Aorta (tissue), 5 donors: ENCODE results near the gene BDKRB2. TPM values are rescaled to one million over a fixed set of nuclear protein-coding genes. Genes with fewer than 3 reads are reported as not detected.

Experiments
- ATAC-seq: fragments of 200-7000 bp; cut with Tn5 transposase; one replicate; pipeline ENCODE4 v1.9.1; 2022; ENCODE audit warnings: moderate library complexity; ENCODE audit not compliant: low FRiP score
- DNase-seq, 2 donors: peaks; one replicate each; pipeline ENCODE4 v3.0.0-alpha.2; 2020
- H3K27ac ChIP-seq, 2 donors: one replicate each; pipeline ENCODE4 v1.5.1; 2013; ENCODE audit warnings: low read length in 2 of 2, mild to moderate bottlenecking in 2 of 2, moderate library complexity in 2 of 2, control low read depth in 1 of 2, inconsistent platforms in 1 of 2, low read depth in 1 of 2
- H3K27me3 ChIP-seq, 2 donors: one replicate each; pipeline ENCODE4 v1.6.1; 2013; ENCODE audit warnings: control low read depth in 1 of 2, low read length in 1 of 2, mild to moderate bottlenecking in 1 of 2, moderate library complexity in 1 of 2; ENCODE audit not compliant: insufficient read depth in 2 of 2, control insufficient read depth in 1 of 2
- H3K36me3 ChIP-seq, 2 donors: one replicate each; pipeline ENCODE4 v1.6.1; 2013; ENCODE audit warnings: control low read depth in 1 of 2, low read length in 1 of 2, mild to moderate bottlenecking in 1 of 2; ENCODE audit not compliant: insufficient read depth in 2 of 2, control insufficient read depth in 1 of 2
- H3K4me1 ChIP-seq, 2 donors: one replicate each; pipeline ENCODE4 v1.6.1; 2013; ENCODE audit warnings: low read length in 2 of 2, control low read depth in 1 of 2, mild to moderate bottlenecking in 1 of 2, moderate library complexity in 1 of 2; ENCODE audit not compliant: insufficient read depth in 2 of 2, control insufficient read depth in 1 of 2
- H3K4me3 ChIP-seq, 2 donors: one replicate each; pipeline ENCODE4 v1.5.1; 2013; ENCODE audit warnings: low read length in 2 of 2, control low read depth in 1 of 2, mild to moderate bottlenecking in 1 of 2
- H3K9me3 ChIP-seq: one replicate; pipeline ENCODE4 v1.6.1; 2013; ENCODE audit warnings: mild to moderate bottlenecking, low read length; ENCODE audit not compliant: control insufficient read depth
- WGBS, 2 donors: extraction: QIAGEN DNeasy Blood & Tissue Kit; methylation state at CpG; one replicate each; pipeline ENCODE4 v1.1.7; 2013; 5-methylcytosine and 5-hydroxymethylcytosine counted together
- intact Hi-C, 2 donors: fragments of 100-400 bp; cut with DNase I; formaldehyde crosslinking; loops; one replicate each; pipeline versions ENCODE4 v1.14.2 to v1.15.0; 2022
- polyA plus RNA-seq, 2 donors: library from polyadenylated mRNA; stranded (reverse); fragments of 200-250 nt; gene quantifications; one replicate each; pipeline ENCODE4 v1.2.3, GENCODE V29; 2013
- total RNA-seq, 2 donors: library from RNA; stranded (reverse); fragmentation: NEBNext Ultra II Directional; extraction: Animal tissue kit (Norgen Biotek cat#: 25700); gene quantifications; one replicate each; pipeline ENCODE4 v1.2.1, GENCODE V29; 2021
- donor health status: healthy with polysubstance abuse.
- donor health status: Bipolar disorder and iron deficiency.
- donor health status: DM: no; HTN: no; CAD: no.
- donor health status: DM: no; HTN: no; CAD: no.
- donor health status: DM: yes; HTN: yes; CAD: no.

The BDKRB2 gene
- total and polyA plus RNA-seq, 4 donors, result 5.2 to 12.2 TPM; not detected in 2

DNA sequence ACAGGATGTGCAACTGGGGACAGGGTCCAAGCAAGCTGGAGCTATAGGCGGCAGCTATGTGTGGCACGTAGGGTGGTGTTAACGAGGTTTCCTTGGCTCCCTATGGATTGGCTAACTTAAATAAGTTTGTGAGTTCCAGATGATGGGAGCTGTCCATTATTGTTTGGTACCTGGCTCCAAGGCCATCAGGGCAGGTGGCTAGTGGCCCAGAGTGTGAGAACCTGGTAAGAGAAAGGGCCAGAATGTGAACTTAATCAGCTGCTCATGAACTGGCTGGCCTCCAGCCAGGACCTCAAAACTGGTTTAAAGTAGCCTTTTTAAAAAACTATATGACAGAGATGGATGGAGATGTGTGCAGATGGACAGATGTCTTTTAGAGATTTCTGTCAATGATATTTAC, 1.5 kb upstream of the BDKRB2 start:
- ATAC-seq, result no peak
- no peak overlapping the region for H3K4me3 ChIP-seq
- intact Hi-C loops, result no loop called here
- 92 to 93% methylated on average over 3 of the region's 3 CpGs for WGBS, 2 donors
- no peaks in the 10 kb centered on the region for H3K36me3 ChIP-seq
- DNase-seq, result no peak
- no peaks in the 10 kb centered on the region for H3K9me3 ChIP-seq
- no peak overlapping the region for H3K27ac ChIP-seq
- H3K4me1 ChIP-seq, result no peaks in the 10 kb centered on the region
- no peaks in the 10 kb centered on the region for H3K27me3 ChIP-seq

DNA sequence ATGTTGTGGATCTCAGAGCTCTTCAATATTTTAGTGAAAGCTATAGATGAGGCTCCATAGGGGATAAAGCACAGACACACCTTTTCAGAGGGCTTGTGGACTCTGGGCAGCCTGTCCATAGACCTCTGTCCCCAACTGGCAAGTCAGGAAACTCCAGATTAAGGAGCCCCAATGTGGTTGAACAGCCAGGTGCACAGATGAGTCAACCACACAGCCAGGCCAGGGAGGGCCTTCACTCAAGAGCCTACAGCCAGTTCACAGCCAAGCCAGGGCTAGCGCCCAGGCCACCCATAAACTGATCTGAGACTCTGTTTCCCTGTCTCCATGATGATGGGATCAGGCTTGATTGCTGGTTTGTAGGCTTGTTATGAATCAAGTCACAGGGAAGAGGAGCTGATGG, 1.0 kb upstream of the BDKRB2 start:
- Histone ChIP-seq H3K9me3 (no peaks in the 10 kb centered on the region), H3K4me1 (no peaks in the 10 kb centered on the region), H3K27ac (no peak overlapping the region), H3K36me3 (no peaks in the 10 kb centered on the region), H3K27me3 (no peaks in the 10 kb centered on the region), H3K4me3 (no peak overlapping the region)
- DNase-seq (no peak), ATAC-seq (no peak)
- WGBS, 2 donors, result 83 to 87% methylated on average over 1 of the region's 1 CpG
- intact Hi-C loops, result no loop called here

DNA sequence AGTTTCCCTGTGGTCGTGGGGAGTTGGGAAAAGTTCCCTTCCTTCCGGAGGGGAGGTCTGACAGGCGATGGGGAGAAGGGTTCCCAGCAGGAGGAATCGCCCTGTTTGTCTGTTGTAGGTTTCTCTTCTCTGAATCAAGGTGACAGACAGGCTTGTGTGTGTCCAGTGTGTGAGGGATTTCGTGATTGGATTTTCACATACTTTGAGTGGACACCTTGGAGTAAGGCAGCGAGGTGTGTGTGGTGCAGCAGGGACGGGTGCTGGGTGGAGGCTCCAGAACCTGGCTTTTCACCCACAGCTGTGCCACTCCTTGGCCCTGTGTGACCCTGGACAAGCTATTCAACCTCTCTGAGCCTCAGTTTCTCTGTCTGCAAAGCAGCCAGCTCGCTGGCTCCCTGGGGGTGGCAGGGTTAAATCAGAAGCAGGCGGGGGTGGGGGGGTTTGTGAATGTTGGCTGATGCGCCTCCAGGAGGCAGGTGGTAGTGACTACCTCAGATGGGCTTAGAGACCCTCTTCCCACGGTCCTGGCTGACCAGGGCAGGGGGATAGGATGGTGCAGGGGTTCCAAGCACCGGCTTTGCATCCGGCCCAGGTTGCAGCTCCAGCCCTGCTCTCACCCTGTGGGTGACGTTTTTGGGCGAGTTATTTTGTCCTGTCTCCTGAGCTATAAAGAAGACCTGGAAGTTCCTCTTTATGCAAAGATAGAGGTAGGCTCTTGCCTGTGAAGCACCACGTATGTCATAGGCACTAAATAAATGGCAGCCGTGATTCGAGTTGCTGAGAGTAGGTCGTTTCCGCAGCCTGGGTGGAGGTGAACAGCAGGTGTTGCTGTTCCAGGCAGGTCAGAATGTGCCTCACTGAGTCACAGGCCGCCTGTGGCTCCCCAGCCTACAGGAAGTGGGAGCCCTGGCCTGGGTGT, 679 bp downstream of the BDKRB2 start:
- H3K4me1 ChIP-seq, result no peaks in the 10 kb centered on the region
- ATAC-seq, result peak; percentile 21
- no peaks in the 10 kb centered on the region for H3K9me3 ChIP-seq
- intact Hi-C loops, result no loop called here
- no peaks in the 10 kb centered on the region for H3K27me3 ChIP-seq
- H3K4me3 ChIP-seq, result no peak overlapping the region
- no peak for DNase-seq
- H3K36me3 ChIP-seq, result no peaks in the 10 kb centered on the region
- 51 to 57% methylated on average over 21 of the region's 21 CpGs for WGBS, 2 donors
- H3K27ac ChIP-seq, result no peak overlapping the region

DNA sequence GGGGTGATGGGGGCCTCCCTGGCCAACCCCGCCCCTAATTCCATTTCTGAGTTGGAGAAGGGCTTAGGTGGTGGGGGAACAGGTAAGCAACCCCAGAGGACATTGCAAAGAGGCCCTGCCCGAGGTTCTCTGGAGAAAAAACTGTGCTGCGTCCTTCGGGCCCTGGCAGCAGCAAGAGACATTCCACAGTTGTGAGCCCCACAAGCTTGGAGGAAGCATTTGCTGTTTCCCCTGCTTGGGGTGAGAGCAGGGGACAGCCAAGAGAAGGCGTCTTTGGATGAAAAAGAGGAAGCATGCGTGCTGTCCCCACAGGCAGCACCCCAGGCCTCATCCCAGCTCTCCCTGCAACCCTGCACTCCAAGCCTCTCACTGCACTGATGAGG, 1.3 kb downstream of the BDKRB2 start:
- H3K9me3 ChIP-seq, result no peaks in the 10 kb centered on the region
- ATAC-seq (peak; percentile 3), DNase-seq (no peak)
- no peaks in the 10 kb centered on the region for H3K36me3 ChIP-seq
- H3K27ac ChIP-seq, result no peak overlapping the region
- intact Hi-C loops, result no loop called here
- 25 to 27% methylated on average over 6 of the region's 6 CpGs for WGBS, 2 donors
- H3K4me1 ChIP-seq, result no peaks in the 10 kb centered on the region
- no peak overlapping the region for H3K4me3 ChIP-seq
- H3K27me3 ChIP-seq, result no peaks in the 10 kb centered on the region

DNA sequence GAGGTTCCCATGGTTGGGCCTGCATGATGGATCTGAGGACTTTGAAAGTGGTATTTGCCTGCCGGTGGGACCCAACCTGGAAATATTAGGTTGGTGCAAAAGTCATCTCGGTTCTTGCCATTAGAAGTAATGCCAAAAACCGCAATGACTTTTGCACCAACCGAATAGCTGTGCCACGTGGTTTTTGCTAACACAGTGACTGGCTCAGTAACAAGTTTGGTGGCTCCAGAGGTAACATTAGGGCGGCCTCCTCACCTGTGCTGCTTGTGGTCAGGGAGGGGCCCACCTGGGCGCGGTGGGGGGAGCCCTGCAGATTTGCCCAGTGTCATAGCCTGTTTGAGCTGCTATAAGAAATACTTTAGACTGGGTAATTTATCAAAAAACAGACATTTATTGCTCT, 1.8 kb downstream of the BDKRB2 start:
- 51% methylated on average over 8 of the region's 8 CpGs for WGBS, 2 donors
- H3K4me3 ChIP-seq, result no peak overlapping the region
- intact Hi-C loops, result no loop called here
- no peaks in the 10 kb centered on the region for H3K36me3 ChIP-seq
- H3K27me3 ChIP-seq, result no peaks in the 10 kb centered on the region
- no peak overlapping the region for H3K27ac ChIP-seq
- ATAC-seq, result no peak
- peaks cover 2% of the 10 kb centered on the region for H3K9me3 ChIP-seq
- H3K4me1 ChIP-seq, result no peaks in the 10 kb centered on the region
- no peak for DNase-seq

DNA sequence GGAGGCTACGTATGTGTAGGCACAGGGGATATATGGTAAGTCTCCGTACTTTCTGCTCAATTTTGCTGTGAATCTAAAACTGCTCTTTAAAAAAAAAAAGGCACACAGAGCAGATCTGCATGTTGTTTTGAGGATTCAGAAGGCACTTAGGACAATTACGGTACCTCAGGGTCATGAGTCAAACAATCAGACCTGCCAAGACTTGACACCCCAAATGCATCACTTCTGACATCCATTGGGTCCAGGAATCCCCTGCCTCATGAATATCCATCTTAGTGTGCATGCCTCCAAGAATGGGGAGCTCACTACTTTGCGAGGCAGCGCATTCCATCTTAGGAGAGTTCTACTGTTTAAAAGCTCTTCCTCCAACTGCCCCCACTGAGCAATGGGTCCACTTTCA, 3.0 kb downstream of the BDKRB2 start:
- peaks cover 5% of the 10 kb centered on the region for H3K9me3 ChIP-seq
- H3K27ac ChIP-seq, result no peak overlapping the region
- ATAC-seq (no peak), DNase-seq (no peak)
- no peaks in the 10 kb centered on the region for H3K36me3 ChIP-seq
- intact Hi-C loops, result no loop called here
- no peaks in the 10 kb centered on the region for H3K4me1 ChIP-seq
- H3K4me3 ChIP-seq, result no peak overlapping the region
- whole genome bisulfite sequencing, 2 donors, result 78 to 81% methylated on average over 5 of the region's 5 CpGs
- no peaks in the 10 kb centered on the region for H3K27me3 ChIP-seq

DNA sequence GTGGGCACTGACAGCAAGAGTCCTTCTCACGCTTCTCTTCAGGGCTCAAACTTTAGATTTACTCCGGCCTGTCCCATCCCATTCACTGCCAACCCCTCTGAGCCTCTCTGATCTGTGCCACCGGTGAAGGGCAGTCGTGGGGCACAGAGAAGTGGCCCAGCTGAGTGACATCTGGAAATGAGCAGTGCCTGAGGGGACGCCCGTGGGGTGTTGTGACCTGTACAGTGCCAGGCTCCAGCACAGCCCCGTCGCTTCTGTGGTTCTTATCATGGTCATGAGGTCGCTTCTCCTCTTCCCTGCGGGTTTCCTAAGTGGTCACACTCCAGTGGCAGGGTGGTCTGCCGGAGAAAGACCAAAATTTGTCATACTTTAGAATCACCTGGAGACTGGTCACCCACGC, 4.1 kb downstream of the BDKRB2 start:
- no peaks in the 10 kb centered on the region for H3K27me3 ChIP-seq
- DNase-seq (no peak), ATAC-seq (no peak)
- no peak overlapping the region for H3K27ac ChIP-seq
- no peaks in the 10 kb centered on the region for H3K36me3 ChIP-seq
- WGBS, 2 donors, result 85 to 86% methylated on average over 12 of the region's 12 CpGs
- no peak overlapping the region for H3K4me3 ChIP-seq
- H3K4me1 ChIP-seq, result no peaks in the 10 kb centered on the region
- intact Hi-C loops, result no loop called here
- H3K9me3 ChIP-seq, result peaks cover 7% of the 10 kb centered on the region

DNA sequence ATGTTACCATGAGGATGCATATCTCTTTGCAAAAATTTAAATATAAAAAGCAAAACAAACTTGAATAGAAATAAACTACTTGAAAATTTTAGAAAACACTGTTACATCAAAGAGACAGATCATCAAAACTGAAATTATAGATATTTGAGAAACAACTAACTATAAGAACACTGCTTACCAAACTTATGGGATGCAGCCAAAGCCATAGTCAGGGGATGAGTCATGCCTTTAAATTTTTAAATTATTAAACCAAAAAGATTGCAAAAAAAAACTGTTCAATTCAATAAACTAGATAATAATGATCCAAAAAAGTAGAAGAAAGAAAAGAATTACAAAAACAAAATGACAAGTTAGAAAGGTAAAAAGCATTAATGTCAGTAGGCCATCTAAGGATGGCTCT, 7.5 kb downstream of the BDKRB2 start:
- Histone ChIP-seq H3K9me3 (peaks cover 7% of the 10 kb centered on the region), H3K27ac (no peak overlapping the region), H3K27me3 (no peaks in the 10 kb centered on the region), H3K4me1 (no peaks in the 10 kb centered on the region), H3K4me3 (no peak overlapping the region), H3K36me3 (no peaks in the 10 kb centered on the region)
- intact Hi-C loops, result no loop called here
- DNase-seq (no peak), ATAC-seq (no peak)

DNA sequence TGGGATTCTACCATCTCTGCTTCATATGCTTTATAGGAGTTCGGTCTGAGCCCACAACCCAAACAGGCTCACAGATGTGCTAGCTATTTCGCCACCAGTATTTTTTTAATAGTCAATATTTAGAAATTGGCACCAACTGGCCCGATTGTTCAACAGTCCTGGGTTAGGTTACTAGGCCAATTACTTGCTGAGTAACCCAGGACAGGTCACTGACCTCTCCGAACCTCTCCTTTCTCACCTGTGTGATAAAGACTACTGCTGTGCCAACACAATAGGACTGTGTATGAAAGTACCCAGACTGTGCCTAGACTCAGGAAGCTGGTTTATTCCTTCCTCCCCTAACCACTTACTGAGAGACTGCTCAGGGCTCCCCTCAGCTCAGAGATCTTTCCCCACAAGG, 8.3 kb downstream of the BDKRB2 start:
- H3K9me3 ChIP-seq, result peaks cover 7% of the 10 kb centered on the region
- intact Hi-C loops, result no loop called here
- no peaks in the 10 kb centered on the region for H3K27me3 ChIP-seq
- H3K36me3 ChIP-seq, result no peaks in the 10 kb centered on the region
- 91 to 94% methylated on average over 4 of the region's 4 CpGs for WGBS, 2 donors
- no peak overlapping the region for H3K27ac ChIP-seq
- ATAC-seq (no peak), DNase-seq (no peak)
- no peaks in the 10 kb centered on the region for H3K4me1 ChIP-seq
- H3K4me3 ChIP-seq, result no peak overlapping the region
